Measurements from ENCODE around the gene TPR.

The TPR gene

GRCh38 chr1:186326009-186326408, 49.0 kb downstream of the TPR start:
- no peak for DNase-seq

GRCh38 chr1:186325239-186325638, 49.8 kb downstream of the TPR start:
- DNase-seq, result no peak

GRCh38 chr1:186323865-186324264, 51.2 kb downstream of the TPR start:
- DNase-seq, result no peak

- no peak for DNase-seq
These were observed 59.5 kb downstream of the TPR start for GRCh38 chr1:186315570-186315969.

- no peak for DNase-seq
These were observed 63.5 kb downstream of the TPR start for GRCh38 chr1:186311375-186312051.

GRCh38 chr1:186310307-186310706, 64.7 kb downstream of the TPR start:
- DNase-seq, result no peak

- no peak for DNase-seq
These were observed 66.6 kb downstream of the TPR start for GRCh38 chr1:186308264-186309060.

- DNase-seq, result no peak
These were observed 67.6 kb downstream of the TPR start for GRCh38 chr1:186307445-186307844.

- no peak for DNase-seq
These were observed 68.5 kb downstream of the TPR start for GRCh38 chr1:186306533-186306932.

- no peak for DNase-seq
These were observed 69.8 kb downstream of the TPR start for GRCh38 chr1:186304982-186305949.

GRCh38 chr1:186303911-186304310, 71.1 kb downstream of the TPR start:
- no peak for DNase-seq

GRCh38 chr1:186302381-186302920, 72.6 kb downstream of the TPR start:
- no peak for DNase-seq

- no peak for DNase-seq
These were observed 73.6 kb downstream of the TPR start for GRCh38 chr1:186301448-186301847.

- DNase-seq, result no peak
These were observed 75.0 kb downstream of the TPR start for GRCh38 chr1:186300056-186300455.

- DNase-seq, result no peak
These were observed 75.5 kb downstream of the TPR start for GRCh38 chr1:186299570-186299969.

- no peak for DNase-seq
These were observed 76.2 kb downstream of the TPR start for GRCh38 chr1:186298851-186299250.

GRCh38 chr1:186297439-186298045, 77.5 kb downstream of the TPR start:
- no peak for DNase-seq

- DNase-seq, result no peak
These were observed 79.1 kb downstream of the TPR start, which contains the start of gene PRG4 for GRCh38 chr1:186295980-186296379. PRG4 (plus strand) TSS chr1:186296279.

GRCh38 chr1:186292875-186293274, 82.2 kb downstream of the TPR start:
- DNase-seq, result no peak

GRCh38 chr1:186291271-186291670, 83.8 kb downstream of the TPR start:
- DNase-seq, result no peak

- DNase-seq, result no peak
These were observed 85.0 kb downstream of the TPR start for GRCh38 chr1:186289943-186290545.

Measured in NCI-H1417 treated with DMSO at 0.1 percent for 48 hours (cell line).